GM23248 (cell line): ENCODE measurements around the gene SCAF1. TPM values are rescaled to one million over a fixed set of nuclear protein-coding genes. Genes with fewer than 3 reads are reported as not detected.

Experiments
- DNase-seq: peaks from one replicate; pipeline ENCODE4 v3.0.0-alpha.2; 2015
- H2AFZ ChIP-seq: fragments of 200-600 bp; sonication (generic); 2 replicates; pipeline ENCODE4 v1.6.1; 2016; ENCODE audit warnings: antibody characterized with exemption
- H3F3A ChIP-seq: fragments of 200-600 bp; sonication (generic); 2 replicates; pipeline ENCODE4 v1.6.1; 2016; ENCODE audit warnings: mild to moderate bottlenecking, antibody characterized with exemption, mixed run types; ENCODE audit not compliant: insufficient read depth
- H3K27ac ChIP-seq: fragments of 200-600 bp; sonication (generic); 2 replicates; pipeline ENCODE4 v1.5.1; 2016; ENCODE audit warnings: mild to moderate bottlenecking
- H3K27me3 ChIP-seq: fragments of 200-600 bp; sonication (generic); replicated peaks from 2 replicates; pipeline ENCODE4 v1.6.1; 2016; ENCODE audit warnings: mild to moderate bottlenecking; ENCODE audit not compliant: insufficient read depth
- H3K36me3 ChIP-seq: fragments of 200-600 bp; sonication (generic); 2 replicates; pipeline ENCODE4 v1.6.1; 2016; ENCODE audit warnings: low read depth, mild to moderate bottlenecking
- H3K4me1 ChIP-seq: fragments of 200-600 bp; sonication (generic); 2 replicates; pipeline ENCODE4 v1.6.1; 2016; ENCODE audit warnings: mild to moderate bottlenecking; ENCODE audit not compliant: insufficient read depth
- H3K4me2 ChIP-seq: fragments of 200-600 bp; sonication (generic); one replicate; pipeline ENCODE4 v1.6.1; 2016; ENCODE audit warnings: mild to moderate bottlenecking; ENCODE audit not compliant: unreplicated experiment
- H3K4me3 ChIP-seq: fragments of 200-600 bp; sonication (generic); 2 replicates; pipeline ENCODE4 v1.5.1; 2016; ENCODE audit warnings: mild to moderate bottlenecking
- H3K79me2 ChIP-seq: fragments of 200-600 bp; sonication (generic); 2 replicates; pipeline ENCODE4 v1.6.1; 2016; ENCODE audit warnings: mild to moderate bottlenecking; ENCODE audit not compliant: insufficient read depth
- H3K9ac ChIP-seq: fragments of 200-600 bp; sonication (generic); 2 replicates; pipeline ENCODE4 v1.6.1; 2016; ENCODE audit warnings: mild to moderate bottlenecking
- H3K9me2 ChIP-seq: fragments of 200-600 bp; sonication (generic); 2 replicates; pipeline ENCODE4 v1.6.1; 2016; ENCODE audit warnings: mixed run types, mild to moderate bottlenecking, moderate library complexity; ENCODE audit not compliant: insufficient read depth
- H3K9me3 ChIP-seq: fragments of 200-600 bp; sonication (generic); one replicate; pipeline ENCODE4 v1.6.1; 2017; ENCODE audit warnings: low read depth
- H4K20me1 ChIP-seq: fragments of 200-600 bp; sonication (generic); 2 replicates; pipeline ENCODE4 v1.6.0; 2016; ENCODE audit not compliant: insufficient read depth
- EZH2 ChIP-seq: fragments of 200-600 bp; sonication (generic); IDR thresholded peaks from 2 replicates; pipeline ENCODE4 v1.6.1; 2018; ENCODE audit warnings: antibody characterized with exemption, mild to moderate bottlenecking; ENCODE audit not compliant: insufficient read depth, poor library complexity, severe bottlenecking
- EZH2phosphoT487 ChIP-seq: fragments of 200-600 bp; sonication (generic); IDR thresholded peaks from 2 replicates; pipeline ENCODE4 v1.6.1; 2018; ENCODE audit warnings: antibody characterized with exemption, moderate library complexity, mild to moderate bottlenecking, low read depth; ENCODE audit not compliant: insufficient read depth
- WGBS, 2 experiments: methylation state at CpG; one replicate each; pipeline ENCODE4 v1.1.6; 2015 to 2017; ENCODE audit warnings: low lambda C conversion rate in 2 of 2, low coverage in 1 of 2; ENCODE audit errors: missing lambda C conversion rate in 2 of 2; 5-methylcytosine and 5-hydroxymethylcytosine counted together
- in situ Hi-C: fragments of 300-500 bp; cut with MboI; formaldehyde crosslinking; loops from 2 replicates; pipeline ENCODE4 v1.15.0; 2020
- polyA plus RNA-seq: library from polyadenylated mRNA; unstranded; fragments of >200 nt; fragmentation: Nextera tagmentation; extraction: Ambion mirVana; gene quantifications from 2 replicates; pipeline ENCODE4 v1.2.1, GENCODE V29; 2016
- total RNA-seq: library from RNA; depleted of rRNA; stranded (reverse); fragments of >200 nt; shearing (Covaris generic); gene quantifications from 2 replicates; pipeline ENCODE4 v1.2.3, GENCODE V29; 2014

The SCAF1 gene
- total and polyA plus RNA-seq, 2 experiments from 2014 or later: 8.5 to 18.6 TPM

GRCh38 chr19:49677231-49677900 is 35.4 kb downstream of the SCAF1 start, which contains the start of gene PRMT1:
TSS of gene PRMT1 (plus strand) at chr19:49677271. CDS start at chr19:49677281, 10 bp downstream.
- no peaks in the 10 kb centered on the region for H3K27me3 ChIP-seq
- no peaks in the 10 kb centered on the region for H4K20me1 ChIP-seq
- WGBS, 2 experiments: 2% methylated on average over 25 to 57 of the region's 57 CpGs
- TF ChIP-seq EZH2phosphoT487 (no peak), EZH2 (no peak)
- peaks cover 11% of the 10 kb centered on the region for H3F3A ChIP-seq
- H3K9me3 ChIP-seq: no peaks in the 10 kb centered on the region
- peak; percentile 58 for DNase-seq
- H3K4me1 ChIP-seq: peaks cover 8% of the 10 kb centered on the region; the same call in 1 of the 2 replicates
- in situ Hi-C loops: no loop called here
- peak within 1 kb of the TSS; percentile 93 for H3K9ac ChIP-seq
- peak within 1 kb of the TSS; percentile 91 for H3K27ac ChIP-seq
- H3K9me2 ChIP-seq: no peaks in the 10 kb centered on the region
- H2AFZ ChIP-seq: peak within 1 kb of the TSS; percentile 93
- peak within 1 kb of the TSS; percentile 91 for H3K4me2 ChIP-seq
- peak within 1 kb of the TSS; percentile 86 for H3K4me3 ChIP-seq
- 0 out of 2 replicates have a peak, but pooled peaks cover 3% of the 10 kb centered on the region for H3K36me3 ChIP-seq
- peaks cover 53% of the 10 kb centered on the region for H3K79me2 ChIP-seq

DNA sequence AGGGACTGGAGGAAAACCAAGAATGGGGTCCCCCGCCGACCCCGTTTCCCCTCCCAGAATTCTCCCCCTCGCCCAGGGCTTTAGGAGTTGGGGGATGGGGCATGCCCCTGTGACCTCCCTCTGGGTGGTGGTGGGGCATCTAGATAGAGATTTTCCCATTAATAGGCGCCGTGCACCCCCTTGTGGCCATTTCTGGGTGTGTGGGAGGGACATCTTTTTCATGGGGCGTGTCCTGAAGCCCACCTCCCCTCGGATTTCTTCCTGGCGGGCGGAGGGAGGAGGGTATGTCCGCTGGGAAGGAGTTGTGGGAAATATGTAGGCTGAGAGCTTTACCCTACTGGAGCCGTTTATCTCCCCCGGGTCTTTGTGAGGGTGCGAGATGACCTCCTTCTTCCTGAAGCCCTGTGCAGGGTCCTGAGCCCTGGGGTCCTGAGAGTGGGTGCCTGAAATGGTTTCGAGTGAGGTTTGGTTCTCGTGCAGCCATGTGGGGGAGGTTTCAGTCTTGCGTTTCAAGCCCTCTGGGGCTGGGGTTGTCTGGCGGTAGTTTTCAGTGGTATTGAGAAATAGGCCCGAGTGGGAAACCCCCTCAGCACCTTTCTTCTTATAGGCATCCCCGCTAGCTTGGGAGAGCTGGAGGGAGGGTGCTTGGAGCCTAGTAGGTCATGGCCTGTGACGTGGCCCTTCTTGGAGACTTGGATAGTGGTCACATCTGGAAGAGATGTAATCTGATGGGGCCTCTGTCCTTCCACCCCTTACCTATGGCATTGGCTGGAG is 36.1 kb downstream of the SCAF1 start:
- WGBS, 2 experiments: 3 to 7% methylated on average over 17 to 21 of the region's 21 CpGs
- Histone ChIP-seq H3K4me3 (peak overlapping the region; percentile 86), H3K27me3 (no peaks in the 10 kb centered on the region), H3K36me3 (0 out of 2 replicates have a peak, but pooled peaks cover 5% of the 10 kb centered on the region), H4K20me1 (no peaks in the 10 kb centered on the region), H3K27ac (peak overlapping the region; percentile 69), H2AFZ (peak overlapping the region; percentile 37; the same call in 1 of the 2 replicates), H3K4me2 (peak overlapping the region; percentile 91), H3K9me2 (no peaks in the 10 kb centered on the region), H3K9ac (peak overlapping the region; percentile 93), H3K4me1 (peaks cover 8% of the 10 kb centered on the region; the same call in 1 of the 2 replicates), H3K9me3 (no peaks in the 10 kb centered on the region), H3K79me2 (peaks cover 60% of the 10 kb centered on the region), H3F3A (peaks cover 11% of the 10 kb centered on the region)
- DNase-seq: peak; percentile 74
- in situ Hi-C loops: no loop called here
- TF ChIP-seq EZH2phosphoT487 (no peak), EZH2 (no peak)

GRCh38 chr19:49678985-49679770 is 37.2 kb downstream of the SCAF1 start:
- Histone ChIP-seq H3K4me1 (peaks cover 8% of the 10 kb centered on the region; the same call in 1 of the 2 replicates), H3K9me2 (no peaks in the 10 kb centered on the region), H3F3A (peaks cover 11% of the 10 kb centered on the region), H3K4me3 (0 out of 2 replicates have a peak overlapping the region, but pooled peaks have one; percentile 86), H2AFZ (no peak overlapping the region), H3K9me3 (no peaks in the 10 kb centered on the region), H3K9ac (no peak overlapping the region), H3K27ac (no peak overlapping the region), H3K27me3 (no peaks in the 10 kb centered on the region), H4K20me1 (no peaks in the 10 kb centered on the region), H3K36me3 (peaks cover 11% of the 10 kb centered on the region; the same call in 1 of the 2 replicates), H3K4me2 (peak overlapping the region; percentile 38), H3K79me2 (peaks cover 66% of the 10 kb centered on the region)
- TF ChIP-seq EZH2phosphoT487 (no peak), EZH2 (no peak)
- DNase-seq: peak; percentile 24
- 71 to 73% methylated on average over 11 to 12 of the region's 12 CpGs for WGBS, 2 experiments
- in situ Hi-C loops: no loop called here
